B cell (primary cell): Measurements from ENCODE around the gene RGS7. TPM values are rescaled to one million over a fixed set of nuclear protein-coding genes. Genes with fewer than 3 reads are reported as not detected.

Experiments used
- ATAC-seq: fragments of 200-7000 bp; cut with Tn5 transposase; one replicate; pipeline ENCODE4 v1.10.0; 2021; ENCODE audit warnings: low read depth, mild to moderate bottlenecking, moderate number of reproducible peaks, moderate library complexity
- CTCF ChIA-PET: fragments of 350-600 bp; sonication (Branson Sonifier 250); formaldehyde crosslinking; loops from one replicate; lab custom pipeline; 2021; ENCODE audit warnings: antibody characterized with exemption, inconsistent platforms; lab: Charles Lee
- POLR2A ChIA-PET: fragments of 350-600 bp; sonication (Branson Sonifier 250); formaldehyde crosslinking; loops from one replicate; lab custom pipeline; 2021; ENCODE audit warnings: antibody characterized with exemption; lab: Charles Lee
- DNase-seq: peaks from one replicate; pipeline ENCODE4 v3.0.0; 2013
- H2AFZ ChIP-seq: 2 replicates; pipeline ENCODE4 v1.6.1; 2012; ENCODE audit warnings: mild to moderate bottlenecking, low read depth, low read length; ENCODE audit not compliant: insufficient read depth, poor library complexity, severe bottlenecking
- H3K27ac ChIP-seq, 2 donors: 1 replicate in 1 of 2; 2 replicates in 1 of 2; pipeline ENCODE4 v1.5.1; 2012 to 2013; ENCODE audit warnings: low read length in 2 of 2, mild to moderate bottlenecking in 2 of 2, moderate library complexity in 1 of 2
- H3K27me3 ChIP-seq, 4 experiments: fragments of 200-600 bp in 1 of 4; sonication (generic) in 1 of 4; replicated peaks in 1 of 4; 1 replicate in 2 of 4; 2 replicates in 2 of 4; pipeline versions ENCODE4 v1.6.1 to v1.7.0; 2013 to 2016; ENCODE audit warnings: low read length in 3 of 4, mild to moderate bottlenecking in 2 of 4, mixed read lengths in 1 of 4, moderate library complexity in 1 of 4; ENCODE audit not compliant: insufficient read depth in 4 of 4, control insufficient read depth in 3 of 4; ENCODE audit errors: control extremely low read depth in 1 of 4
- H3K36me3 ChIP-seq, 2 experiments: replicated peaks in 1 of 2; 1 replicate in 1 of 2; 2 replicates in 1 of 2; pipeline versions ENCODE4 v1.6.1 to v1.7.1; 2013; ENCODE audit warnings: low read length in 1 of 2; ENCODE audit not compliant: insufficient read depth in 2 of 2, control insufficient read depth in 1 of 2; ENCODE audit errors: control extremely low read depth in 1 of 2, extremely low read depth in 1 of 2
- H3K4me1 ChIP-seq, 2 donors: fragments of 200-600 bp in 1 of 2; sonication (generic) in 1 of 2; 1 replicate in 1 of 2; 2 replicates in 1 of 2; pipeline versions ENCODE4 v1.5.1 to v1.6.1; 2013 to 2017; ENCODE audit warnings: low read length in 2 of 2; ENCODE audit not compliant: control insufficient read depth in 2 of 2, insufficient read depth in 2 of 2
- H3K4me2 ChIP-seq: replicated peaks from 2 replicates; pipeline ENCODE3; 2012; ENCODE audit warnings: mild to moderate bottlenecking, low read depth, low read length; ENCODE audit not compliant: poor library complexity, severe bottlenecking
- H3K4me3 ChIP-seq, 5 experiments: fragments of 200-600 bp in 1 of 5; sonication (generic) in 1 of 5; 1 replicate in 3 of 5; 2 replicates in 2 of 5; pipeline versions ENCODE4 v1.5.1 to v1.7.0; 2011 to 2016; ENCODE audit warnings: low read length in 4 of 5, mild to moderate bottlenecking in 4 of 5, low read depth in 2 of 5, control low read depth in 1 of 5, moderate library complexity in 1 of 5; ENCODE audit not compliant: insufficient read depth in 1 of 5; ENCODE audit errors: control extremely low read depth in 1 of 5, extremely low read depth in 1 of 5
- H3K79me2 ChIP-seq: fragments of 200-600 bp; sonication (generic); one replicate; pipeline ENCODE4 v1.6.0; 2016; ENCODE audit warnings: low read length; ENCODE audit not compliant: control insufficient read depth, insufficient read depth
- H3K9ac ChIP-seq: fragments of 200-600 bp; sonication (generic); 2 replicates; pipeline ENCODE4 v1.6.1; 2017; ENCODE audit warnings: mild to moderate bottlenecking, low read length, moderate library complexity
- H3K9me3 ChIP-seq, 3 donors: one replicate each; pipeline versions ENCODE4 v1.6.1 to v1.7.1; 2013; ENCODE audit warnings: low read length in 2 of 3; ENCODE audit not compliant: control insufficient read depth in 2 of 3, insufficient read depth in 1 of 3; ENCODE audit errors: control extremely low read depth in 1 of 3
- H4K20me1 ChIP-seq: 2 replicates; pipeline ENCODE4 v1.6.0; 2012; ENCODE audit warnings: mild to moderate bottlenecking, low read length; ENCODE audit not compliant: insufficient read depth, control insufficient read depth, poor library complexity, severe bottlenecking
- H3K27ac Mint-ChIP-seq: one replicate; pipeline ENCODE4 v1.8.0; 2021; ENCODE audit warnings: mixed read lengths
- H3K27me3 Mint-ChIP-seq: one replicate; pipeline ENCODE4 v1.8.0; 2021; ENCODE audit warnings: mixed read lengths
- H3K4me1 Mint-ChIP-seq: one replicate; pipeline ENCODE4 v1.8.0; 2021; ENCODE audit warnings: mixed read lengths
- H3K4me3 Mint-ChIP-seq: one replicate; pipeline ENCODE4 v1.8.0; 2021; ENCODE audit warnings: mixed read lengths
- H3K9me3 Mint-ChIP-seq: one replicate; pipeline ENCODE4 v1.8.0; 2022; ENCODE audit warnings: mixed read lengths; ENCODE audit not compliant: insufficient read depth
- EZH2 ChIP-seq: IDR thresholded peaks from 2 replicates; pipeline ENCODE4 v1.6.1; 2012; ENCODE audit warnings: borderline replicate concordance, low read depth, mild to moderate bottlenecking, moderate library complexity, low read length; ENCODE audit not compliant: insufficient read depth, poor library complexity, severe bottlenecking
- WGBS: methylation state at CpG from one replicate; pipeline ENCODE4 v1.1.5; 2013; ENCODE audit warnings: missing lambda C conversion rate; ENCODE audit not compliant: insufficient coverage; 5-methylcytosine and 5-hydroxymethylcytosine counted together
- intact Hi-C: fragments of 100-400 bp; cut with micrococcal nuclease; formaldehyde crosslinking; loops from one replicate; pipeline ENCODE4 v1.10.0; 2022
- polyA plus RNA-seq: library from polyadenylated mRNA; depleted of rRNA; stranded (reverse); fragments of >200 nt; gene quantifications from 2 replicates; pipeline ENCODE4 v1.2.3, GENCODE V29; 2012
- total RNA-seq, 2 donors: library from RNA; stranded (reverse); fragments of 120-200 nt in 1 of 2; gene quantifications; 1 replicate in 1 of 2; 2 replicates in 1 of 2; pipeline versions ENCODE4 v1.2.3 to v1.2.4, GENCODE V29; 2013 to 2022
- TF ChIP-seq, protein P1 (sequence below): fragments of 200-600 bp; IDR thresholded peaks from one replicate; pipeline ENCODE4 v1.8.0; 2022; ENCODE audit warnings: antibody characterized with exemption, mild to moderate bottlenecking

Gene RGS7
- total and polyA plus RNA-seq, 2 donors (not counting 1 experiment from before 2014, with no cell fraction given) = 0.15 to 1.8 TPM

- H3K9me3 ChIP-seq = peaks cover 0 to 11% (median 0%) of the 10 kb centered on the region in 3 donors
- no peaks in the 10 kb centered on the region for H3K36me3 ChIP-seq
- intact Hi-C loops = no loop called here
- ChIA-PET POLR2A (no interaction called here), CTCF (no interaction called here)
- no peak overlapping the region for H3K9ac ChIP-seq
- H3K4me1 Mint-ChIP-seq = no peaks in the 10 kb centered on the region
- H3K27me3 ChIP-seq = no peaks in the 10 kb centered on the region
- no peak for TF ChIP-seq EZH2
- TF ChIP-seq, protein P1, sequence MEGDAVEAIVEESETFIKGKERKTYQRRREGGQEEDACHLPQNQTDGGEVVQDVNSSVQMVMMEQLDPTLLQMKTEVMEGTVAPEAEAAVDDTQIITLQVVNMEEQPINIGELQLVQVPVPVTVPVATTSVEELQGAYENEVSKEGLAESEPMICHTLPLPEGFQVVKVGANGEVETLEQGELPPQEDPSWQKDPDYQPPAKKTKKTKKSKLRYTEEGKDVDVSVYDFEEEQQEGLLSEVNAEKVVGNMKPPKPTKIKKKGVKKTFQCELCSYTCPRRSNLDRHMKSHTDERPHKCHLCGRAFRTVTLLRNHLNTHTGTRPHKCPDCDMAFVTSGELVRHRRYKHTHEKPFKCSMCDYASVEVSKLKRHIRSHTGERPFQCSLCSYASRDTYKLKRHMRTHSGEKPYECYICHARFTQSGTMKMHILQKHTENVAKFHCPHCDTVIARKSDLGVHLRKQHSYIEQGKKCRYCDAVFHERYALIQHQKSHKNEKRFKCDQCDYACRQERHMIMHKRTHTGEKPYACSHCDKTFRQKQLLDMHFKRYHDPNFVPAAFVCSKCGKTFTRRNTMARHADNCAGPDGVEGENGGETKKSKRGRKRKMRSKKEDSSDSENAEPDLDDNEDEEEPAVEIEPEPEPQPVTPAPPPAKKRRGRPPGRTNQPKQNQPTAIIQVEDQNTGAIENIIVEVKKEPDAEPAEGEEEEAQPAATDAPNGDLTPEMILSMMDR = no peak
- no peaks in the 10 kb centered on the region for H3K4me1 ChIP-seq
- no peak overlapping the region for H2AFZ ChIP-seq
- H3K27me3 Mint-ChIP-seq = no peaks in the 10 kb centered on the region
- no peaks in the 10 kb centered on the region for H4K20me1 ChIP-seq
- no peak overlapping the region for H3K4me3 Mint-ChIP-seq
- no peaks in the 10 kb centered on the region for H3K79me2 ChIP-seq
- H3K27ac Mint-ChIP-seq = no peak overlapping the region
- H3K27ac ChIP-seq = no peak overlapping the region
- ATAC-seq (no peak), DNase-seq (no peak)
- 80% methylated on average over 1 of the region's 1 CpG for WGBS
- no peak overlapping the region for H3K4me3 ChIP-seq
- no peak overlapping the region for H3K4me2 ChIP-seq
- no peaks in the 10 kb centered on the region for H3K9me3 Mint-ChIP-seq
Measured at GRCh38 chr1:240878631-240879030, 478.4 kb downstream of the RGS7 start.

GRCh38 chr1:240877605-240878004 is 479.4 kb downstream of the RGS7 start:
- H4K20me1 ChIP-seq = no peaks in the 10 kb centered on the region
- WGBS = no CpG with 5 or more reads among the region's 1 CpG
- H3K4me3 ChIP-seq = no peak overlapping the region
- H3K27ac Mint-ChIP-seq = no peak overlapping the region
- no peak overlapping the region for H3K4me2 ChIP-seq
- no peak for ATAC-seq
- CTCF ChIA-PET = no interaction called here
- H3K27me3 ChIP-seq = no peaks in the 10 kb centered on the region
- no peak for TF ChIP-seq EZH2
- TF ChIP-seq, protein P1 = no peak
- intact Hi-C loops = no loop called here
- no peak overlapping the region for H3K4me3 Mint-ChIP-seq
- H3K79me2 ChIP-seq = no peaks in the 10 kb centered on the region
- no peak overlapping the region for H3K9ac ChIP-seq
- no peak overlapping the region for H3K27ac ChIP-seq
- no peaks in the 10 kb centered on the region for H3K36me3 ChIP-seq
- H3K4me1 Mint-ChIP-seq = no peaks in the 10 kb centered on the region
- H3K9me3 ChIP-seq = peaks cover 0 to 14% (median 0%) of the 10 kb centered on the region in 3 donors
- no peak overlapping the region for H2AFZ ChIP-seq
- H3K4me1 ChIP-seq = no peaks in the 10 kb centered on the region
- no peak for DNase-seq
- no peaks in the 10 kb centered on the region for H3K27me3 Mint-ChIP-seq
- no peaks in the 10 kb centered on the region for H3K9me3 Mint-ChIP-seq
- POLR2A ChIA-PET = no interaction called here
